ENCODE data around the gene EHMT1. TPM values are rescaled to one million over a fixed set of nuclear protein-coding genes. Genes with fewer than 3 reads are reported as not detected.

Gene EHMT1
- total and polyA plus RNA-seq, 2 of the 8 experiments (the other 6 are each of a cell fraction or from before 2014, with no cell fraction given), result 95.7 to 163 TPM

DNA sequence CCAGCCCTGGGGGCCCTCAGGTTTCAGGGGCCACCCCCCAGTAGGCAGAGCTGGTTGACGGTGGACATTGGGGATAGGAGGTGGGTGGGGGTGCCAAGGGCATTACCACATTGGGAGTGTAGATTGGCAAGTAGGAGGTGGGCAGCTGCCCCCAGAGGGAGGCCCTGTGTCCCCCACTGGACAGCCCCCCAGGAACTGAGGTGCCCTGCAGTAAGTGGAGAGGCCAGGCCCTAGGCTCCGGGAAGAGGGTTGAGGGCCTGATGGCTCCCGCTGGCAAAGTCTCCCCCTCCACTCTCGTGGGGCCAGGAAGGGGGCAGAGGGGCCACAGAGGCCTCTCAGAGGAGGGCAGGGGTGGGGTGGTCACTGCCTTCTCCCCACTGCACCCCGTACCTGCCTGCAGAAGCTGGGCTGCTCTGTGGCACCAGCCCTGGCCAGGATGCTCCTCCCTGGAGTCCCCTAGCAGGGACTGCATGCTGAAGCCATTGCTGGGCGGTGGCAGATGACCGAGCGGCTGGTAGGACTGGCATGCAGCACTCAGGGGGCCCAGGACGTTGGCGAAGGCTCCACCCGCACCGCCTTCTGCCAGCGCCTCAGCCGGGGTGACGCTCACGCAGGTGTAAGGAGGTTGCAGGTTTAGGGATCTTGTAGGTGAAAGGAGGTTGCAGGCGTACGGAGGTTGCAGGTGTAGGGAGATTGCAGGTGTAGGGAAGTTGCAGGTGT lies 169.1 kb downstream of the EHMT1 start (continued):
- TF ChIP-seq EP300 (IDR thresholded peaks at IDR 0.05; ENCODE audit: borderline replicate concordance in 1 of 2, low read depth in 2 of 2, low read length in 2 of 2) (no peak), USF2 (IDR thresholded peaks at IDR 0.05; ENCODE audit: low read length) (no peak), CHD1 (IDR thresholded peaks at IDR 0.05; ENCODE audit: low read depth, low read length) (no peak), BACH1 (IDR thresholded peaks at IDR 0.05; ENCODE audit: low read length) (no peak), HDAC6 (IDR thresholded peaks at IDR 0.05; ENCODE audit: low read depth, low read length) (no peak)

Data from H1 (cell line).